ENCODE data around the gene GFY.

GFY gene

GRCh38 chr19:49403404-49404187, 21.6 kb upstream of the GFY start:
- Histone ChIP-seq H2AK5ac (ENCODE audit: low read length) (no peak overlapping the region), H2BK5ac (ENCODE audit: low read length) (peak overlapping the region; percentile 95), H3K56ac (ENCODE audit: low read length) (peak overlapping the region; percentile 81), H4K8ac (ENCODE audit: low read depth, low read length) (no peak overlapping the region), H3K27ac (ENCODE audit: low read depth, low read length) (peak overlapping the region; percentile 72), H3K4me3 (ENCODE audit: low read length) (no peak overlapping the region), H3K4ac (ENCODE audit: low read depth, low read length) (no peak overlapping the region), H3K79me2 (ENCODE audit: control insufficient read depth, insufficient read depth, low read length) (no peaks in the 10 kb centered on the region), H3K79me1 (ENCODE audit: low read length) (no peaks in the 10 kb centered on the region), H3K9ac (ENCODE audit: low read length) (peak overlapping the region; percentile 43), H3K4me2 (ENCODE audit: low read length) (no peak overlapping the region), H2BK120ac (ENCODE audit: low read depth, low read length) (no peak overlapping the region), H3K36me3 (ENCODE audit: control insufficient read depth, insufficient read depth, low read length) (no peaks in the 10 kb centered on the region), H3K4me1 (ENCODE audit: control insufficient read depth, low read depth, low read length) (peaks cover 9% of the 10 kb centered on the region), H2BK15ac (replicated peaks; ENCODE audit: low read depth) (no peak overlapping the region), H3K18ac (ENCODE audit: low read length) (no peak overlapping the region), H4K5ac (ENCODE audit: low read length) (peak overlapping the region; percentile 56), H3K23ac (ENCODE audit: low read length) (peak overlapping the region; percentile 98), H3K27me3 (ENCODE audit: insufficient read depth, low read length, poor library complexity) (no peaks in the 10 kb centered on the region)
- WGBS (ENCODE audit: extremely low coverage, insufficient coverage, low lambda C conversion rate) = no CpG with 5 or more reads among the region's 7 CpGs
- peak; percentile 98 for DNase-seq

GRCh38 chr19:49407079-49407478, 18.1 kb upstream of the GFY start:
- Histone ChIP-seq H3K4me3 (ENCODE audit: low read length) (no peak overlapping the region), H3K56ac (ENCODE audit: low read length) (no peak overlapping the region)
- no peak for DNase-seq

GRCh38 chr19:49407482-49408015, 17.6 kb upstream of the GFY start:
- Histone ChIP-seq H3K9ac (ENCODE audit: low read length) (no peak overlapping the region), H3K27ac (ENCODE audit: low read depth, low read length) (no peak overlapping the region), H4K5ac (ENCODE audit: low read length) (no peak overlapping the region), H3K27me3 (ENCODE audit: insufficient read depth, low read length, poor library complexity) (no peaks in the 10 kb centered on the region), H3K79me2 (ENCODE audit: control insufficient read depth, insufficient read depth, low read length) (no peaks in the 10 kb centered on the region), H3K4me3 (ENCODE audit: low read length) (no peak overlapping the region), H3K23ac (ENCODE audit: low read length) (no peak overlapping the region), H3K79me1 (ENCODE audit: low read length) (no peaks in the 10 kb centered on the region), H3K56ac (ENCODE audit: low read length) (no peak overlapping the region), H3K18ac (ENCODE audit: low read length) (no peak overlapping the region), H2BK5ac (ENCODE audit: low read length) (no peak overlapping the region), H4K8ac (ENCODE audit: low read depth, low read length) (no peak overlapping the region), H2BK15ac (replicated peaks; ENCODE audit: low read depth) (no peak overlapping the region), H3K4ac (ENCODE audit: low read depth, low read length) (no peak overlapping the region), H2BK120ac (ENCODE audit: low read depth, low read length) (no peak overlapping the region), H3K36me3 (ENCODE audit: control insufficient read depth, insufficient read depth, low read length) (no peaks in the 10 kb centered on the region), H2AK5ac (ENCODE audit: low read length) (no peak overlapping the region), H3K4me1 (ENCODE audit: control insufficient read depth, low read depth, low read length) (peaks cover 9% of the 10 kb centered on the region), H3K4me2 (ENCODE audit: low read length) (no peak overlapping the region)
- no peak for DNase-seq
- WGBS (ENCODE audit: extremely low coverage, insufficient coverage, low lambda C conversion rate) = no CpG with 5 or more reads among the region's 16 CpGs

More at GRCh38 chr19:49407079-49407478, 18.1 kb upstream of the GFY start:
- Histone ChIP-seq H3K23ac (ENCODE audit: low read length) (no peak overlapping the region), H2BK5ac (ENCODE audit: low read length) (no peak overlapping the region), H3K4me1 (ENCODE audit: control insufficient read depth, low read depth, low read length) (peaks cover 9% of the 10 kb centered on the region), H3K9ac (ENCODE audit: low read length) (no peak overlapping the region), H3K27ac (ENCODE audit: low read depth, low read length) (no peak overlapping the region), H4K8ac (ENCODE audit: low read depth, low read length) (no peak overlapping the region), H3K4me2 (ENCODE audit: low read length) (no peak overlapping the region), H2BK15ac (replicated peaks; ENCODE audit: low read depth) (no peak overlapping the region), H3K4ac (ENCODE audit: low read depth, low read length) (no peak overlapping the region), H2BK120ac (ENCODE audit: low read depth, low read length) (no peak overlapping the region), H3K27me3 (ENCODE audit: insufficient read depth, low read length, poor library complexity) (no peaks in the 10 kb centered on the region), H3K79me1 (ENCODE audit: low read length) (no peaks in the 10 kb centered on the region), H3K79me2 (ENCODE audit: control insufficient read depth, insufficient read depth, low read length) (no peaks in the 10 kb centered on the region), H2AK5ac (ENCODE audit: low read length) (no peak overlapping the region), H3K18ac (ENCODE audit: low read length) (no peak overlapping the region), H3K36me3 (ENCODE audit: control insufficient read depth, insufficient read depth, low read length) (no peaks in the 10 kb centered on the region), H4K5ac (ENCODE audit: low read length) (no peak overlapping the region)
- WGBS (ENCODE audit: extremely low coverage, insufficient coverage, low lambda C conversion rate) = no CpG with 5 or more reads among the region's 7 CpGs

GRCh38 chr19:49408816-49409440, 16.3 kb upstream of the GFY start:
- no peak overlapping the region for H4K5ac ChIP-seq (ENCODE audit: low read length)
- no peak overlapping the region for H3K4me3 ChIP-seq (ENCODE audit: low read length)
- H3K27me3 ChIP-seq (ENCODE audit: insufficient read depth, low read length, poor library complexity) = no peaks in the 10 kb centered on the region
- no peak overlapping the region for H2BK15ac ChIP-seq (replicated peaks; ENCODE audit: low read depth)
- H3K4me1 ChIP-seq (ENCODE audit: control insufficient read depth, low read depth, low read length) = peaks cover 9% of the 10 kb centered on the region
- WGBS (ENCODE audit: extremely low coverage, insufficient coverage, low lambda C conversion rate) = no CpG with 5 or more reads among the region's 8 CpGs
- no peak overlapping the region for H3K23ac ChIP-seq (ENCODE audit: low read length)
- H2AK5ac ChIP-seq (ENCODE audit: low read length) = no peak overlapping the region
- no peak overlapping the region for H3K9ac ChIP-seq (ENCODE audit: low read length)
- H2BK120ac ChIP-seq (ENCODE audit: low read depth, low read length) = no peak overlapping the region
- no peaks in the 10 kb centered on the region for H3K79me2 ChIP-seq (ENCODE audit: control insufficient read depth, insufficient read depth, low read length)
- no peak overlapping the region for H3K4ac ChIP-seq (ENCODE audit: low read depth, low read length)
- no peak overlapping the region for H3K18ac ChIP-seq (ENCODE audit: low read length)
- DNase-seq = no peak
- no peak overlapping the region for H2BK5ac ChIP-seq (ENCODE audit: low read length)
- H3K4me2 ChIP-seq (ENCODE audit: low read length) = no peak overlapping the region
- H3K27ac ChIP-seq (ENCODE audit: low read depth, low read length) = no peak overlapping the region
- H3K79me1 ChIP-seq (ENCODE audit: low read length) = no peaks in the 10 kb centered on the region
- H4K8ac ChIP-seq (ENCODE audit: low read depth, low read length) = no peak overlapping the region
- H3K36me3 ChIP-seq (ENCODE audit: control insufficient read depth, insufficient read depth, low read length) = no peaks in the 10 kb centered on the region
- H3K56ac ChIP-seq (ENCODE audit: low read length) = no peak overlapping the region

- H2BK15ac ChIP-seq (replicated peaks; ENCODE audit: low read depth) = no peak overlapping the region
- H3K79me2 ChIP-seq (ENCODE audit: control insufficient read depth, insufficient read depth, low read length) = no peaks in the 10 kb centered on the region
- H3K9ac ChIP-seq (ENCODE audit: low read length) = no peak overlapping the region
- no peak overlapping the region for H3K18ac ChIP-seq (ENCODE audit: low read length)
- no peak overlapping the region for H4K5ac ChIP-seq (ENCODE audit: low read length)
- no peak for DNase-seq
- H3K27me3 ChIP-seq (ENCODE audit: insufficient read depth, low read length, poor library complexity) = no peaks in the 10 kb centered on the region
- no peak overlapping the region for H3K23ac ChIP-seq (ENCODE audit: low read length)
- no peak overlapping the region for H2AK5ac ChIP-seq (ENCODE audit: low read length)
- no peak overlapping the region for H3K4me2 ChIP-seq (ENCODE audit: low read length)
- H2BK120ac ChIP-seq (ENCODE audit: low read depth, low read length) = no peak overlapping the region
- no peak overlapping the region for H3K4me3 ChIP-seq (ENCODE audit: low read length)
- H2BK5ac ChIP-seq (ENCODE audit: low read length) = no peak overlapping the region
- no CpG with 5 or more reads among the region's 5 CpGs for WGBS (ENCODE audit: extremely low coverage, insufficient coverage, low lambda C conversion rate)
- peaks cover 4% of the 10 kb centered on the region for H3K4me1 ChIP-seq (ENCODE audit: control insufficient read depth, low read depth, low read length)
- H3K4ac ChIP-seq (ENCODE audit: low read depth, low read length) = no peak overlapping the region
- H3K56ac ChIP-seq (ENCODE audit: low read length) = no peak overlapping the region
- no peaks in the 10 kb centered on the region for H3K79me1 ChIP-seq (ENCODE audit: low read length)
- H3K36me3 ChIP-seq (ENCODE audit: control insufficient read depth, insufficient read depth, low read length) = no peaks in the 10 kb centered on the region
- no peak overlapping the region for H4K8ac ChIP-seq (ENCODE audit: low read depth, low read length)
- no peak overlapping the region for H3K27ac ChIP-seq (ENCODE audit: low read depth, low read length)
Observed at GRCh38 chr19:49409441-49410029, 15.7 kb upstream of the GFY start.
